Tibial artery (tissue), 4 donors: ENCODE results near the gene EDEM1.

ENCODE experiments used
- DNase-seq, 2 donors: peaks; one replicate each; pipeline ENCODE4 v3.0.0-alpha.2; 2019
- H3K27ac ChIP-seq, 2 donors: fragments of 200-600 bp; sonication (generic) in 1 of 2; 1 replicate in 1 of 2; 2 replicates in 1 of 2; pipeline ENCODE4 v1.5.1; 2018 to 2019; ENCODE audit warnings: mild to moderate bottlenecking in 1 of 2
- H3K27me3 ChIP-seq, 2 donors: fragments of 200-600 bp; sonication (generic) in 1 of 2; one replicate each; pipeline versions ENCODE4 v1.5.1 to v1.6.0; 2016 to 2019
- H3K36me3 ChIP-seq, 3 donors: fragments of 200-600 bp; sonication (generic) in 2 of 3; one replicate each; pipeline ENCODE4 v1.5.1; 2016 to 2019; ENCODE audit warnings: mild to moderate bottlenecking in 2 of 3
- H3K4me1 ChIP-seq, 4 donors: fragments of 200-600 bp; sonication (generic) in 2 of 4; 1 replicate in 3 of 4; 2 replicates in 1 of 4; pipeline ENCODE4 v1.5.1; 2016 to 2019
- H3K4me3 ChIP-seq, 2 donors: fragments of 200-600 bp; sonication (generic) in 1 of 2; 1 replicate in 1 of 2; 2 replicates in 1 of 2; pipeline ENCODE4 v1.5.1; 2018 to 2019; ENCODE audit warnings: mild to moderate bottlenecking in 2 of 2
- H3K9me3 ChIP-seq, 3 donors: fragments of 200-600 bp; sonication (generic) in 1 of 3; one replicate each; pipeline ENCODE4 v1.5.1; 2016 to 2019
- intact Hi-C: fragments of 100-400 bp; cut with DNase I; formaldehyde crosslinking; loops from one replicate; pipeline ENCODE4 v1.15.0; 2023; ENCODE audit warnings: low total_unique reads
- TF ChIP-seq, protein P1 (sequence below), 2 experiments: fragments of 200-600 bp in 1 of 2; fragments of 450-650 bp in 1 of 2; IDR thresholded peaks; one replicate each; pipeline ENCODE4 v1.5.1; 2017 to 2019; ENCODE audit warnings: antibody characterized with exemption in 2 of 2, mild to moderate bottlenecking in 1 of 2, moderate library complexity in 1 of 2

The EDEM1 gene

DNA sequence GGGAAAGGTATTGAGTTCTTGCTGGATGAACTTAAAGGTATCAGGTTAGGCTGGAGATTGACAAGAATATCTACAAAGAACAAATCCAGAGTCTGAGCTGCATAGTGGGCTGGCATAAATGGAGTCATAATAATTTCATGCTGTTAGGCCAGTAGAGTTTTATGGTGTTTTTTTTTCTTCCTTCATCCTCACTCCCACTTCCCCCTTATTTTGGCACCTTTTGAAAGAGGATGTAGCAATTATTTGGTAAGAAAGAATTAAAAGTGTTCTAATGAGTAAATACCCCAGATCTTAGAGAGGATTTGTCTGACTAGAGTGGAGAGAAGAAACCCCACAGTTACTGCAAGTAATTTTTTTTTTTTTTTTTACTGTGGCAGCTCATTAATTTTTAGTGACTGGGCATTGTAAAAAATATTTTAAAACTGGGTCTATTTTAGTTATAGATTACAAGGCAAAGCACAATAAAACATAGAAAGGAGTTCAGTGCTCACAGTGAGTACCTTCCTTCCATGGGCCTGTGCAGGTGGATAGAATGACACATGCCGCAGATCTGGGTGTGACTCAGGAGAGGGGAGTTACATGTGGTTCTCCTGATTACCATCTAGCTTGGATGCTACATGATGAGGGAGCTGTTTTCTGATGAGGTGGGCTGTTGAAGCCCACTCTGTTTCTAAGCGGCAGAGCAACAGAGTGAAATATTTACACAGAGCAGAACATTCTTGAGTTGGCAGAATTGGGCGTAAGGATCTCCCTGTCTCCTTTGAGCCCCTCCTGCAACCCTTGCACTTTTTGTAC lies 5.3 kb downstream of the EDEM1 start:
- TF ChIP-seq, protein P1, sequence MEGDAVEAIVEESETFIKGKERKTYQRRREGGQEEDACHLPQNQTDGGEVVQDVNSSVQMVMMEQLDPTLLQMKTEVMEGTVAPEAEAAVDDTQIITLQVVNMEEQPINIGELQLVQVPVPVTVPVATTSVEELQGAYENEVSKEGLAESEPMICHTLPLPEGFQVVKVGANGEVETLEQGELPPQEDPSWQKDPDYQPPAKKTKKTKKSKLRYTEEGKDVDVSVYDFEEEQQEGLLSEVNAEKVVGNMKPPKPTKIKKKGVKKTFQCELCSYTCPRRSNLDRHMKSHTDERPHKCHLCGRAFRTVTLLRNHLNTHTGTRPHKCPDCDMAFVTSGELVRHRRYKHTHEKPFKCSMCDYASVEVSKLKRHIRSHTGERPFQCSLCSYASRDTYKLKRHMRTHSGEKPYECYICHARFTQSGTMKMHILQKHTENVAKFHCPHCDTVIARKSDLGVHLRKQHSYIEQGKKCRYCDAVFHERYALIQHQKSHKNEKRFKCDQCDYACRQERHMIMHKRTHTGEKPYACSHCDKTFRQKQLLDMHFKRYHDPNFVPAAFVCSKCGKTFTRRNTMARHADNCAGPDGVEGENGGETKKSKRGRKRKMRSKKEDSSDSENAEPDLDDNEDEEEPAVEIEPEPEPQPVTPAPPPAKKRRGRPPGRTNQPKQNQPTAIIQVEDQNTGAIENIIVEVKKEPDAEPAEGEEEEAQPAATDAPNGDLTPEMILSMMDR (IDR thresholded peaks at IDR 0.05): no peak
- peaks cover 0 to 51% (median 18%) of the 10 kb centered on the region in 4 donors for H3K4me1 ChIP-seq
- no peak overlapping the region for H3K27ac ChIP-seq
- no peak for DNase-seq
- H3K4me3 ChIP-seq: no peak overlapping the region
- H3K36me3 ChIP-seq: peaks cover 0 to 5% (median 3%) of the 10 kb centered on the region in 3 donors
- intact Hi-C loops: no loop called here
- H3K9me3 ChIP-seq: no peaks in the 10 kb centered on the region
- no peaks in the 10 kb centered on the region for H3K27me3 ChIP-seq

DNA sequence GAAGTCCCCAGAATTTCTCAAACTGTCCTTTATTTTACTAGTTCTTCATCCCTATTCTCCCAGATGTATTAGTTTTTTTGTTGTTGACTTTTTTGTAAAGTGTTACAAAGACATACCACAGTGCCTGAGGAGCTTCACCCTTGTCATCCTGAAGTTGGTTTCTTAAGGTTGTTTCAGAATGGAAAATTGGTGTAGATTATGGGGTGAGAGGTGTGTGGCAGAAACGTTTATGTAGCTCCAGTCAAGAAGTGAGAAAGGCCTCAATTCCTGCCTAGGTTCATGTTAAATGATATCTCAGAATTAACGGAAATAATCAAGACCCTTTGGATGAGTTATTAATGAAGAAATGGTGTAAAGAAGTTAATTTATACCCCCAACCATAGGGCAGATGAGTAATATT lies 6.8 kb downstream of the EDEM1 start:
- no peaks in the 10 kb centered on the region for H3K9me3 ChIP-seq
- TF ChIP-seq, protein P1 (IDR thresholded peaks at IDR 0.05): no peak
- DNase-seq: no peak
- no peak overlapping the region for H3K27ac ChIP-seq
- peaks cover 0 to 14% (median 9%) of the 10 kb centered on the region in 3 donors for H3K36me3 ChIP-seq
- no peak overlapping the region for H3K4me3 ChIP-seq
- peaks cover 0 to 44% (median 12%) of the 10 kb centered on the region in 4 donors for H3K4me1 ChIP-seq
- H3K27me3 ChIP-seq: no peaks in the 10 kb centered on the region
- intact Hi-C loops: no loop called here

DNA sequence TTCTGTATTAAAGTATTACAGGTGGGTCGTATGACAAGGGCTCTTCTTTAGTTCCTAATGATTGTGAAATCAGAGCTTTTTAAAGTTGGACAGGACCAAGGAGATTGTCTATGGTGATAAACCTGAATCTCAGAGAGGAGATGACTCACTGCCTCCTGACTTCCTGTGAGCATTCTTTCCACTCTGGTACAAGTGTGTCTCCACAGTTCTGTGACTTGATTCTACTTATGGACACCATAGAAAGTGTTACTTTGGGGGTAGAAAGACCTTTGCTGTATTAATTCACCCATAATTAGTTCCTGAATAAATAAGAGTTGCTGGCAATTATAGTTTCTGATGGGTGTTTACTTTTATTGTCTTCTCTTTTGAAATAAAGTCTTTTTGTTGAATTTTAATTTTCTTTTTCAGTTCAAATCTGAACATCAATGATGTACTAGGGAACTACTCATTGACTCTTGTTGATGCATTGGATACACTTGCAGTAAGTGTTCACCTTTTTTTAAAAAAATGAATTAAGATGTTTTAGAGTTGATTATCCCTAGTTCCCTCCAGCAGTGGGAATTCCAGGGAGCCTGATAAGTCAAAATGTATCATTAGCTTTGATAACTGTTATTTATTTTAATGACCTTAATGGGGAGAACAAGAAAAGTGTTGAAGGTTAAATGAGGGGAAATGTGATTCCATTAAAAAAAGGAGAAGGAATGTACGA lies 7.4 kb downstream of the EDEM1 start:
- H3K36me3 ChIP-seq: peaks cover 0 to 20% (median 14%) of the 10 kb centered on the region in 3 donors
- TF ChIP-seq, protein P1 (IDR thresholded peaks at IDR 0.05): no peak
- peak in 1 of 2 donors; percentile 61 for DNase-seq
- no peaks in the 10 kb centered on the region for H3K27me3 ChIP-seq
- H3K4me3 ChIP-seq: no peak overlapping the region
- H3K9me3 ChIP-seq: no peaks in the 10 kb centered on the region
- H3K4me1 ChIP-seq: peaks cover 0 to 38% (median 11%) of the 10 kb centered on the region in 4 donors
- intact Hi-C loops: no loop called here
- no peak overlapping the region for H3K27ac ChIP-seq

DNA sequence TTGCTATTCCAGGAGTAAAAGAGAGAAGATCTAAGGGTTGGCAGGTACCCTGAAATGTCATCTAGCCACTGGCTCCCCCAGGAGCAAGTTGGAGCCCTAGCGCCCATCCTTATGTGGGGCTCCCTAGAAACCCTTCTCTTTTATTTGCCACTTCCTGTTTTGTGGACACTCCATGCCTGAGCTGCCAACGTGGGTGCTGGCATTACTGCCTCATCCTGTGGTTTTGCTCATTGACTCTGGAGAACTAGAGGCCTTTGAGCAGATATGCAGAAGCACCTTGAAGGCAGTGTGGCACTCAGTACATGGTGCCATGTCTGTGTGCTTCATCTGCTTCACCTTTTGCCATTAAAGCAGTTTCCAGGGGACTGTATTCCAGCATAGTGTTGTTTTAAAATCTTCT lies 8.1 kb downstream of the EDEM1 start:
- intact Hi-C loops: no loop called here
- H3K4me1 ChIP-seq: peaks cover 0 to 31% (median 8%) of the 10 kb centered on the region in 4 donors
- H3K4me3 ChIP-seq: no peak overlapping the region
- H3K27me3 ChIP-seq: no peaks in the 10 kb centered on the region
- peaks cover 0 to 26% (median 17%) of the 10 kb centered on the region in 3 donors for H3K36me3 ChIP-seq
- peak in 1 of 2 donors; percentile 51 for DNase-seq
- TF ChIP-seq, protein P1 (IDR thresholded peaks at IDR 0.05): no peak
- H3K27ac ChIP-seq: no peak overlapping the region
- no peaks in the 10 kb centered on the region for H3K9me3 ChIP-seq

DNA sequence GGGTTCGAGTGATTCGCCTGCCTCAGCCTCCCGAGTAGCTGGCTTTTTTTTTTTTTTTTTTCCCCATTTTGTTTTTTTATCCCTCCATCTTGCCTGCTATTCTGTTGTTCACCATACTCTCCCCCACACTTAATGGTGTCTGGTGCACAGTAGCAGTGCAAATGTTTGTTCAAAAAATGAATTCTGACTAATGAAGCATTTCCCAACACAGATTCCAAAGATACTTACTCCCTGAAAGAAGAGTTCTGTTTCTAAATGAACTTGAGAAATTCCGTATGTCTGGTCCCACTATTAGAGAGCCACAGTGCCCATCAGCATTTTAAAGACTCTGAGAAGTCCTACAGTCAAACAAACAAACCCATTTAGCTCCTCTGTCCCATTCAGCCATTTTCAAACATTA lies 9.5 kb downstream of the EDEM1 start:
- no peak overlapping the region for H3K27ac ChIP-seq
- no peak overlapping the region for H3K4me3 ChIP-seq
- no peaks in the 10 kb centered on the region for H3K27me3 ChIP-seq
- H3K4me1 ChIP-seq: peaks cover 0 to 18% (median 7%) of the 10 kb centered on the region in 4 donors
- DNase-seq: no peak
- peaks cover 0 to 41% (median 27%) of the 10 kb centered on the region in 3 donors for H3K36me3 ChIP-seq
- intact Hi-C loops: no loop called here
- no peaks in the 10 kb centered on the region for H3K9me3 ChIP-seq
- TF ChIP-seq, protein P1 (IDR thresholded peaks at IDR 0.05): no peak
